Neuronal stem cell (in vitro differentiated cells): ENCODE data around the gene METTL8.
"Not testable (repeated sequence)": the region's sequence is repeated elsewhere in the genome, so short reads cannot be mapped to it uniquely, and the experiment has no call there.

Source experiments
- DNase-seq: peaks from one replicate; pipeline ENCODE4 v3.0.0-alpha.2; 2013; ENCODE audit warnings: low spot score
- H2AFZ ChIP-seq: one replicate; pipeline ENCODE4 v1.6.1; 2013; ENCODE audit warnings: mild to moderate bottlenecking, low read length, inconsistent platforms
- H2AK5ac ChIP-seq: 2 replicates; pipeline ENCODE4 v1.6.1; 2013; ENCODE audit warnings: low read depth, mild to moderate bottlenecking, inconsistent platforms, low read length, moderate library complexity, mixed read lengths
- H2BK120ac ChIP-seq: 2 replicates; pipeline ENCODE4 v1.6.1; 2013; ENCODE audit warnings: low read depth, mild to moderate bottlenecking, inconsistent platforms, low read length, moderate library complexity, mixed read lengths
- H2BK12ac ChIP-seq: one replicate; pipeline ENCODE4 v1.6.1; 2013; ENCODE audit warnings: low read length, inconsistent platforms
- H2BK15ac ChIP-seq: 2 replicates; pipeline ENCODE4 v1.6.1; 2013; ENCODE audit warnings: mild to moderate bottlenecking, low read length, inconsistent platforms, mixed read lengths
- H2BK5ac ChIP-seq: one replicate; pipeline ENCODE4 v1.6.1; 2013; ENCODE audit warnings: inconsistent platforms, mild to moderate bottlenecking, low read length, moderate library complexity
- H3K14ac ChIP-seq: one replicate; pipeline ENCODE4 v1.6.1; 2013; ENCODE audit warnings: low read length, inconsistent platforms
- H3K18ac ChIP-seq: 2 replicates; pipeline ENCODE4 v1.6.1; 2013; ENCODE audit warnings: low read length, inconsistent platforms
- H3K23ac ChIP-seq: 2 replicates; pipeline ENCODE4 v1.6.1; 2013; ENCODE audit warnings: low read depth, mild to moderate bottlenecking, mixed read lengths, low read length, inconsistent platforms; ENCODE audit not compliant: poor library complexity
- H3K27ac ChIP-seq: replicated peaks from 3 replicates; pipeline ENCODE4 v1.5.1; 2013; ENCODE audit warnings: low read length, inconsistent platforms
- H3K27me3 ChIP-seq, 3 experiments: 2 replicates each; pipeline ENCODE4 v1.6.1; 2013; ENCODE audit warnings: low read length in 3 of 3, mild to moderate bottlenecking in 2 of 3, inconsistent platforms in 1 of 3, low read depth in 1 of 3, mixed read lengths in 1 of 3, moderate library complexity in 1 of 3; ENCODE audit not compliant: control insufficient read depth in 3 of 3, insufficient read depth in 3 of 3
- H3K36me3 ChIP-seq, 2 donors: replicated peaks in 1 of 2; 2 replicates each; pipeline ENCODE4 v1.6.1; 2013; ENCODE audit warnings: low read length in 2 of 2; ENCODE audit not compliant: control insufficient read depth in 2 of 2, insufficient read depth in 2 of 2
- H3K4ac ChIP-seq: 2 replicates; pipeline ENCODE4 v1.6.1; 2013; ENCODE audit warnings: inconsistent platforms, mild to moderate bottlenecking, low read length, moderate library complexity
- H3K4me1 ChIP-seq, 2 donors: 1 replicate in 1 of 2; 2 replicates in 1 of 2; pipeline ENCODE4 v1.6.1; 2013; ENCODE audit warnings: low read length in 2 of 2, low read depth in 1 of 2; ENCODE audit not compliant: control insufficient read depth in 2 of 2, insufficient read depth in 1 of 2
- H3K4me2 ChIP-seq: one replicate; pipeline ENCODE4 v1.6.1; 2013; ENCODE audit warnings: mild to moderate bottlenecking, low read length, inconsistent platforms; ENCODE audit not compliant: insufficient read depth, poor library complexity, severe bottlenecking
- H3K4me3 ChIP-seq, 2 donors: 2 replicates each; pipeline ENCODE4 v1.5.1; 2013; ENCODE audit warnings: low read length in 2 of 2, mild to moderate bottlenecking in 2 of 2, inconsistent platforms in 1 of 2, moderate library complexity in 1 of 2
- H3K79me1 ChIP-seq: one replicate; pipeline ENCODE4 v1.6.1; 2013; ENCODE audit warnings: low read depth, mild to moderate bottlenecking, inconsistent platforms, low read length, moderate library complexity
- H3K9ac ChIP-seq: one replicate; pipeline ENCODE4 v1.6.1; 2013; ENCODE audit warnings: mild to moderate bottlenecking, low read depth, low read length, inconsistent platforms; ENCODE audit not compliant: poor library complexity
- H3K9me3 ChIP-seq, 2 donors: replicated peaks in 1 of 2; 2 replicates each; pipeline versions ENCODE3 to v1.6.1; 2013; ENCODE audit warnings: low read length in 2 of 2, mild to moderate bottlenecking in 2 of 2, inconsistent platforms in 1 of 2, low read depth in 1 of 2, mixed read lengths in 1 of 2, moderate library complexity in 1 of 2; ENCODE audit not compliant: control insufficient read depth in 2 of 2, insufficient read depth in 1 of 2
- H4K8ac ChIP-seq: one replicate; pipeline ENCODE4 v1.6.1; 2013; ENCODE audit warnings: low read depth, mild to moderate bottlenecking, inconsistent platforms, low read length, moderate library complexity
- H4K91ac ChIP-seq: one replicate; pipeline ENCODE4 v1.6.1; 2013; ENCODE audit warnings: low read length, low read depth, mild to moderate bottlenecking, inconsistent platforms; ENCODE audit not compliant: poor library complexity
- WGBS, 2 donors: extraction: QIAGEN DNeasy Blood & Tissue Kit; methylation state at CpG; one replicate each; pipeline ENCODE4 v1.1.7; 2013; ENCODE audit warnings: missing lambda C conversion rate in 2 of 2, mixed read lengths in 1 of 2; ENCODE audit not compliant: insufficient read length in 2 of 2, insufficient replicate concordance in 1 of 2; ENCODE audit errors: extremely low coverage in 2 of 2; 5-methylcytosine and 5-hydroxymethylcytosine counted together

METTL8 gene

GRCh38 chr2:171420728-171421563 lies 12.8 kb downstream of the METTL8 start:
- no peak overlapping the region for H3K4ac ChIP-seq
- H3K27me3 ChIP-seq: no peaks in the 10 kb centered on the region
- no peak overlapping the region for H2AFZ ChIP-seq
- H3K9ac ChIP-seq: no peak overlapping the region
- H3K79me1 ChIP-seq: no peaks in the 10 kb centered on the region
- H3K4me2 ChIP-seq: no peak overlapping the region
- H3K36me3 ChIP-seq: no peaks in the 10 kb centered on the region
- H2BK12ac ChIP-seq: no peak overlapping the region
- no peak overlapping the region for H2BK5ac ChIP-seq
- H3K4me3 ChIP-seq: no peak overlapping the region
- H4K91ac ChIP-seq: no peak overlapping the region
- no peak overlapping the region for H2AK5ac ChIP-seq
- H3K18ac ChIP-seq: no peak overlapping the region
- H3K23ac ChIP-seq: no peak overlapping the region
- H3K14ac ChIP-seq: no peak overlapping the region
- no peak overlapping the region for H2BK15ac ChIP-seq
- no peak overlapping the region for H4K8ac ChIP-seq
- no peak overlapping the region for H2BK120ac ChIP-seq
- H3K27ac ChIP-seq: no peak overlapping the region
- WGBS, 2 donors: no CpG with 5 or more reads among the region's 3 CpGs
- H3K4me1 ChIP-seq: no peaks in the 10 kb centered on the region
- peaks cover 6 to 29% of the 10 kb centered on the region in 2 donors for H3K9me3 ChIP-seq
- no peak for DNase-seq

DNA sequence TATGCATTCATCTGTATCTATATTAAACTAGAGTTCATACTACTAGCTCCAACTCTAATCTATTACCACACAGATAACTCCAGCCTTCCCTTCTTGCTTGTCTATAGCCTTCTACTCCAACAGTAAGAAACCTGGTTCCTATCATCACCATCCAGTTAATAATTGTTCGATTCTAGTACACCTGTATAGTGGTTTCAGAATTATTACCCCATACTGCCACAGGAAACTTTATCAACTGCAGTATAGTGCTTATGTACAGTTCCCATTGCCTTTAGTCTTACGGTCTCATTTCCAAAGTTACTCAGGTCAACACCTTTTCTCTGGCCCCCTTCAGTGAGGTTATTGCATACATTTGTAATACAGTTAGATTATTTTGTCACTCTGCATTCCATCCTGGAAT lies 14.5 kb downstream of the METTL8 start:
- no CpG with 5 or more reads among the region's 2 CpGs for WGBS, 2 donors
- Histone ChIP-seq H2AK5ac (no peak overlapping the region), H3K4me3 (no peak overlapping the region), H2BK12ac (no peak overlapping the region), H3K4me1 (no peaks in the 10 kb centered on the region), H3K14ac (no peak overlapping the region), H3K9ac (no peak overlapping the region), H3K27me3 (no peaks in the 10 kb centered on the region), H3K23ac (no peak overlapping the region), H3K27ac (no peak overlapping the region), H3K18ac (no peak overlapping the region), H3K36me3 (no peaks in the 10 kb centered on the region), H4K8ac (no peak overlapping the region), H2BK120ac (no peak overlapping the region), H2BK5ac (no peak overlapping the region), H4K91ac (no peak overlapping the region), H3K79me1 (no peaks in the 10 kb centered on the region), H3K4ac (no peak overlapping the region), H3K9me3 (peaks cover 2 to 17% of the 10 kb centered on the region in 2 donors), H3K4me2 (no peak overlapping the region), H2BK15ac (no peak overlapping the region), H2AFZ (no peak overlapping the region)
- no peak for DNase-seq

DNA sequence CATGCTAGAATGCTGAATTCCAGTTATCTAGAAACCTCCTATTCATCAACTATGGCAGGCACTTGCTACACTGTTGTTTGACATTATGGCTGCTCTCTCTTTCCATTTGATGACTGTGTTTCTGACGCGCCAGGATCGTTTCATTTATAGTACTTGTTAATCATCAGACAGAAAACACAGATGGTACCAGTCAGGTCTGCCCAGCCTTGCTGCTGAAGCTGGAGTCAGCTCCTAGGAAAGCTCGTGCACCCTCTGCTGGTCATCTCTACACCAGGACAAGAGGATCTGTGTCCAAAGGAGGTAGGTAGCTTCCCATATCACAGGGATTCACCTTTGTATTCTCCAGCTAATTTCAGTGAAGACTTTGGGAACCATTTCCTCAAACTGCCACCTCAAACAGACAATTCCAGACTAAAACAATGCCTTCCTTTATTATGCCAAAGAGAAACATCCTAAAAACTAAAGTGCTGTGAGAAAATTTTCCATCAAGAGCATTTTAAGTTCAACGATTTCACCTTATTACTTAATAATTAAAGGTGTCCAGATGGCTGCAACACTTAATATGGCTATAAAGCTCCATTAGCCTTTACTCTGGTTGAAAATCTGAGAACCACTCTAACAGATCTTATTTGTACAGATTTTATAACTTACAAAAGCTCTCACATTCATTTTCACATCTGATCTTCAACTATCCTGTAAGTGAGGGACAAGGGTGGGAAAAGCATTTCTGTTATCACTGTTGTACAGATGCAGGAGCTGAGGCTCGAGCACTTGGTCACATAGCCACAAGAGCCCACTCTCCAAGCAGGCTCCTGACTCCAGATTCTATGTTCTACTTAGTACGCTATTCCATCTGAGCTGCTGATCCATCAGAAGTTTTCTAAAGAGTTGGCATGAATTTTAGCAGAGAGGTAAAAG lies 17.5 kb downstream of the METTL8 start:
- Histone ChIP-seq H2BK12ac (no peak overlapping the region), H3K14ac (no peak overlapping the region), H4K91ac (no peak overlapping the region), H3K4me1 (no peaks in the 10 kb centered on the region), H4K8ac (no peak overlapping the region), H3K4me3 (no peak overlapping the region), H3K9me3 (no peaks in the 10 kb centered on the region), H3K23ac (no peak overlapping the region), H3K9ac (no peak overlapping the region), H3K4ac (no peak overlapping the region), H3K4me2 (no peak overlapping the region), H3K27ac (no peak overlapping the region), H3K79me1 (no peaks in the 10 kb centered on the region), H2BK5ac (no peak overlapping the region), H3K18ac (no peak overlapping the region), H2BK120ac (no peak overlapping the region), H2AK5ac (no peak overlapping the region), H3K27me3 (no peaks in the 10 kb centered on the region), H2AFZ (peak overlapping the region; percentile 50), H2BK15ac (no peak overlapping the region), H3K36me3 (no peaks in the 10 kb centered on the region)
- DNase-seq: peak; percentile 64
- WGBS, 2 donors: no CpG with 5 or more reads among the region's 7 CpGs

GRCh38 chr2:171414645-171415044 lies 19.1 kb downstream of the METTL8 start:
- not testable (repeated sequence) for H3K27ac ChIP-seq, H3K9ac ChIP-seq, H3K18ac ChIP-seq, H3K23ac ChIP-seq, H2AFZ ChIP-seq, H3K9me3 ChIP-seq, H3K4me3 ChIP-seq, H3K14ac ChIP-seq, H2AK5ac ChIP-seq, H3K4ac ChIP-seq, H3K79me1 ChIP-seq, H3K4me1 ChIP-seq, H4K91ac ChIP-seq, H3K27me3 ChIP-seq, H3K4me2 ChIP-seq, H2BK5ac ChIP-seq, H2BK12ac ChIP-seq, H2BK15ac ChIP-seq, DNase-seq, H2BK120ac ChIP-seq, H4K8ac ChIP-seq, H3K36me3 ChIP-seq
- no CpG with 5 or more reads among the region's 4 CpGs for WGBS, 2 donors
